Posterior vena cava (tissue), 2 donors: Measurements from ENCODE around the gene IL36B. TPM values are rescaled to one million over a fixed set of nuclear protein-coding genes. Genes with fewer than 3 reads are reported as not detected.

Experiments
- DNase-seq: peaks from one replicate; pipeline ENCODE4 v3.0.0-alpha.2; 2020; ENCODE audit warnings: low spot score
- intact Hi-C, 2 donors: fragments of 100-400 bp; cut with DNase I; formaldehyde crosslinking; loops; one replicate each; pipeline versions ENCODE4 v1.14.1 to v1.14.2; 2022 to 2023
- total RNA-seq, 2 donors: library from RNA; stranded (reverse); fragmentation: NEBNext Ultra II Directional; extraction: Animal tissue kit (Norgen Biotek cat#: 25700); gene quantifications; one replicate each; pipeline ENCODE4 v1.2.1, GENCODE V29; 2021
- donor health status: DM: yes; HTN: yes; CAD: no.
- donor health status: DM: yes; HTN: yes; CAD: no.

IL36B gene
- total RNA-seq, 2 donors from 2014 or later = not detected

DNA sequence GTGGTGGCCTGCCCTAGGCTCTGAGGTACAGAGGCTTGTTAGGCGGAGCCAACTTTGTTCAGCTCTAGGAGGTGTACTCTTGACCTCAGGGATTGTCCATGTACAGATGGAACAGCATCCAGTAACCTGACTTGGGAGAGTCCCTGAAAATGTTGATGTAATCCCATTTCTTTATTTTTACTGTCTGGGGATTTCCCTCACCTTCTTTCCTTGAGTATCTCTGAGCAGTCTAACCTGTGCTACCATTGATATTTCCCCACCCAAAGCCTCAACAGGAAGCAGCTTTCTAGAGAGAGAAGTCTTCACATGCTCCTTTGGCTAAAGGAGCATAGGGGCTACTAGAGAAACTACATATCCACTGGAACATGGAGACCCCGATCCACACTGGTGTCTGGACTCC is 37.0 kb downstream of the IL36B start:
- intact Hi-C loops = no loop called here
- DNase-seq = no peak

DNA sequence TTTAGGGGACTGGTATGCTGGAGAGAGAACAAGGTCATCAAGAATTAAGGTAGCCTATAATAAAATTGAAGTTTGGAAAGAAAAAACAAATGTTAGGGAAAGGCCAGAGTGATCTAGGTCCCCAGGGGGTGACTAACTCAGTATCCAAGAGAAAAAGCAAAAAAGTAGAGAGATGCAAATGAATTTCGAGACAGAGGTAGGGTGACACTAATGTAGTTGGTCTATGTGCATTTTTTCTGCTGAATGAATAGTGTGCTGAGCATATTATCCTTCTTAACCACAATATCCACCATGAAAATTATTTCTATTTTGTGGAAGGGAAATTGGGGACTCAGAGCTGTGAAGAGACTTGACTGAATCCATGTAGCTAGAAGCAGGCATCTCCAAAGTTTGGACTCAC is 37.6 kb downstream of the IL36B start:
- DNase-seq = no peak
- intact Hi-C loops = no loop called here

DNA sequence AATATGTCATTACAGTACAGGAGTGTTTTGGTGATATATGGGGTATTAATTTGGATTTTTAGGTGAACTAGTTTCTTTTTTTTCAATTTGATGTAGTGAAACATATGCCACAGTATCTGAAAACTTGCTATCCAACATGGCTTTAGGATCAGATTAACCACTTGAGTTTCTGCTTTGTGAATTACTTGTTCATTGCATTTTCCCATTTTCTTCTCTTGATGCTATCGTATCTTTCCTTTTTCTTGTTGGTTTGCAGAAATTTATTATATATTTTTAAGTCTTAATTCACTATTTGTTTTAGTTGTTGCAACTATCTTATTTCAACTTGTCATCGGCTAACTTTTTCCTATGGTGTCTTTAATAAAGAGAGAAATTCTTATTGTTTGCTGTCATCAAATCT is 38.6 kb downstream of the IL36B start:
- intact Hi-C loops = no loop called here
- no peak for DNase-seq

DNA sequence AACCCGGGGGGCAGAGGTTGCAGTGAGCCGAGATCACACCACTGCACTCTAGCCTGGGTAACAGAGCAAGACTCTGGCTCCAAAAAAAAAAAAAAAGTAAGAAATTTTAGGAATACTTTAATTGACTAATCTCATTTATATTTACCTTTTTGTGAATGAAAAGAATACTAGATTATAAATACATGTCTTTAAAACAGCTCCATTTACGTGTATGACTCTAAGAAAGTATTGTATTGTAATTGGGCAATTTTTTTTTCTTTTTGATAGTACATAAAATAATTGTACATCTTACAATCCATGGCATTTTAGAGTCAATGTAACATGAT is 39.4 kb downstream of the IL36B start:
- no peak for DNase-seq
- intact Hi-C loops = no loop called here

DNA sequence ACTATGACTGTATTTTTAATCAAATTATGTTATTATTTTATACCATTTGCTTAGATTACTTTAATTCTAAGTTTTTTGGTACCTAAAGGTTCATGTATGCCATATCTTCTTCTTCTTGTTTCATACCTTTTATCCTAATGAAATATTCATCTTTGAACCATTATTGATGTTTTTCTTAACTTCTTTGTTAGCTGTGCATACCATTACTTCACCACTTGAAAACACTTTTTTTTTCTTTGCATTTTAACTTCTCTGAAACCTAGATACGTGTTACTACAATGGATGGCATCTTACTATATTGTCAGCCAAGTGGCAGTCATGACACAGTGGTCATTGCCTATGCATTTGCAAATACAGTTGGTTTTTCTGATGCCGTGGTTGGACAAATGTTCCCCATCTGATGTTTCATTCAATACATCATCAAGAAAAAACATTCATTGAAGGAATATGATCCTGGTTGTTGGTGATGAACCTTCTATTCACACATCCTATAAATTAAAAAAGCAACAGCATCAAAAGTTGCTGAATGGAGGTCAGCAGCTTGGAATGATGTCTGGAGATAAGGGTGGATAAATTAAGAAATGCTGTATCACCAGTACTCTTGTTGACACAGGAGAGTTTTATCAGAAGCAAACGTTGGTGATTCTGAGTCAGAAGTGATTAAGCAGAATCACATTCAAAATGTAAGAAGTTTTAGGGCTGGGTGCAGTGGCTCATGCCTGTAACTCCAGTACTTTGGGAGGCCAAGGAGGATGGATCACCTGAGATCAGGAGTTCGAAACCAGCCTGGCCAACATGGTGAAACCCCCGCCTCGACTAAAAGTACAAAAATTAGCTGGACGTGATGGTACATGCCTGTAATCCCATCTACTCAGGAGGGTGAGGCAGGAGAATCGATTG is 40.0 kb downstream of the IL36B start:
- intact Hi-C loops = no loop called here
- DNase-seq = no peak

DNA sequence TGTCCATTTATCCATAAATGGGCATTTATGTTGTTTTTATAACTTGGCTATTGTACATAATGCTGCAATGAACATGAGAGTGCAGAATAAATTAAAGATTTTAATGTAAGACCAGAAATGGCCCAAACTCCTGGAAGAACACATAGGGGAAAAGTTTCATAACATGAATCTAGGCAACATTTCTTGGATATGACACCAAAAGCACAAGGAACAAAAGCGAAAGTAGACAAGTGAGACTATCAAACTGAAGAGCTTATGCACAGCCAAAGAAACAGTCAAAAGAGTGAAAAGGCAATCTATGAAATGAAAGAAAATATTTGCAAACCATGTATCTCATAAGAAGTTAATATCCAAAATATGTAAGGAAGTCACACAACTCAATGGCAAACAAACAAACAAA is 41.6 kb downstream of the IL36B start:
- intact Hi-C loops = no loop called here
- DNase-seq = no peak

DNA sequence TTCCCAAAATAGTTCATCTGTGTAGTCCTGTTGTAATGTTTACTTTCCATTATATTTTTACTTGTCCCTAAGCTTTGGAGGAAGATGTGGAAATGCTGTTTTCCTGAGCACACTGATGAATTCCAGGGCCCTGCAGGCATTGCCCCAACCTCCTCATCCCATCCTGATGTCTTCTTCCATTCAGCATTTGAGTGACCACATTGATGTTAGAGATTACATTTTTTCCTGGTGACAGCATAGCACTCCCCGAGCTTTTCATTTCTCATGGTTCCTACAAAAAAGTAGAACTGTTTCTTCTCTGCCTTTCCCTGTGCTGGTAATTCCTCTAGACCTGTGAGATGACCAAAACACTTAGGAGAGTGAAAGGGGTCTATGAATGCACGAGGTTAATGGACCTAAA is 42.6 kb downstream of the IL36B start:
- no peak for DNase-seq
- intact Hi-C loops = loop anchor here in 1 of 2 donors (1.0 kb wide), 1 partner anchor 9 kb away; no protein-coding TSS in a partner anchor

DNA sequence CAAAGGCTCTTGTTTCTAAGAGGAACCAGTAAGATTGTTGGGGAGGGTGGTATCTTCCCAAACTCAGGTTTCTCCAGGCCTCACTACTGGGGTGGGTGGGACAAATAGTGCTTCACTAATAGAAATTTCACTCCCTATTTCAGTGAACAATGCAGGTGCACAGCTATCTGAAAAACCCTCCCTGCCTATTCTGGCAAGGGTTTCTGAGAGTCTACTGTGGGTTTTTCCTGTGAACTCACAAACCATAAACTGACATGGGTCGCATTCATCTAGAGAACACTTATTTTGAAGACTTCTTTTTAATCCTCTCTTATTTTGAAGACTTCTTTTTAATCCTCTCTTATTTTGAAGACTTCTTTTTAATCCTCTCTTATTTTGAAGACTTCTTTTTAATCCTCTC is 43.0 kb downstream of the IL36B start:
- intact Hi-C loops = loop anchor here in 1 of 2 donors (1.0 kb wide), 1 partner anchor 10 kb away; no protein-coding TSS in a partner anchor
- DNase-seq = no peak

DNA sequence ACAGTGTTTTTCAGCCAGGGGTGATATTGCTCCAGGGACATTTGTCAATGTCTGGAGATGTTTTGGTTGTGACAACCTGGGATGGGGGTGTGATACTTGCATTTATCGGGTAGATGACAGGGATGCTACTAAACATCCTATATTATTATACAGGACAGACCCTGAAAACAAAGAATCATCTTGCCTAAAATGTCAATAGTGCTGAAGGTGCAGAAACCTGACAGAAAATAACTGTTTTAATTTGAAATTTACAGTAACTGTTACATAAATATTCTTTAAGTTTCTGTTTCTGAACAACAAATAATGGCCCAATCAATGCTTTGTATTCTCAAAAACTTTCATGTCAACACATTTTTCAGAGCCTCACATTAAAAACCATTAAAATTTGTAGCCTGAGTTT is 45.4 kb downstream of the IL36B start:
- intact Hi-C loops = no loop called here
- no peak for DNase-seq

DNA sequence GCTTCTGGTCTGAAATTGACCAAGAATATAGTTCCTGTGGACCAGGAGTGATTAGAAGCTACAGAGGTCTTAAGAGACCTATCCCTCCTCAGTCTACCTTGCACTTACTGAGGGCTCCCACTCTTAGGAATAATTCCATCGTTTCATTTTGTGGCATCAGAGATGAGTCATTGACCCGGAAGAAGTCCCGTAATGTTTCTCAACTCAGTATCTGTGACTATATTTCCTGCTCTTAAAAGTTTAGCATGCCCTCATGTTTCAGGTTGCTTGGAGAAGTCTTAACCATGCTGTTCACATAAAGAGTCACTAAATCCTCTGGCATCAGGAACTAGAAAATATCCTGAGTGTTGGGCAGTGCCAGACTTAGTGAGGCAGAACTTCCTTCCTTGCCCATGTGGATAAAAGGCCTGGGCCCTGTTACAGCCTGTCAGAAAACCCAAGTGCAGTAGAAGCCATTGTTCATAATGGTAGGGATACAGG is 47.6 kb downstream of the IL36B start, which contains the start of gene IL36A:
Gene IL36A, plus strand, starts transcription at position 430 of the 480 bp plus-strand sequence. CDS start 413 bp downstream, outside the sequence.
- intact Hi-C loops = no loop called here
- no peak for DNase-seq

DNA sequence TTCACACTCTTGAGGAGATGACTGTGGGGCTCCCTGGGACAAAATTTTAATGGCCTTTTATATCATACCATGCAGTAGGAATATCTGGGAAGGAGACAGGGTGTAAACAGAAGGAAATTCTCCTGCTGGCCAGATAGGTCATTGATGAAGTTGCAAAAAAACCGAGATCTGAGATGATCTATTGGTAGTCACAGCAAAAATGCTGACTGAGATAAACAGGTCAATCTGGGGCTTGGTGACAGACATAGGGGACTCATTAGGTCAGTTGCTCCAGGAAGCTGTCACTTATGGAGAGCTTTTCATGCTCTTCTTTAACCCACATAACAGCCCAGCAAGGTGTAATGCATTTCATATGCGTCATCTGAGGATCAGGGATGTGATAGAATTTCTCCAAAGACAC is 50.0 kb downstream of the IL36B start:
- intact Hi-C loops = no loop called here

DNA sequence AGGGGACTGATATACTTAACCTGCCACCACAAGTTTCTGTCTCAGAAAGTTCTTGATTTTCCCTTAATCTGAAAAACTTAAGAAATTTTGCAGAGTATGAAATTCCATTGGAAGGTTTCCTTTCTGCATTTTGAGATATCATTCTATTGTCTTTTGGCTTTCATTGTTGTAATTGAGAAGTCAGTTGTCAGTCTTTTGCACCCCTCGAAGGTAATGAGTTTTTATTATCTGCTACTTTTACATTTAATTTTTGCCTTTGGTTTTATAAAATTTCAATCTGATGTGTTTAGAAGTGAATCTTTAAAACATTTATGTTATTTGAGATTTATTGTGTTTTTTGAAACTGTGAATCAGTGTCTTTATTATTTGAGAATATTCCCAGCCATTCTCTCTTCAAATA is 52.2 kb downstream of the IL36B start:
- intact Hi-C loops = no loop called here
- no peak for DNase-seq

More for the DNA sequence above, 50.0 kb downstream of the IL36B start:
- DNase-seq = no peak

DNA sequence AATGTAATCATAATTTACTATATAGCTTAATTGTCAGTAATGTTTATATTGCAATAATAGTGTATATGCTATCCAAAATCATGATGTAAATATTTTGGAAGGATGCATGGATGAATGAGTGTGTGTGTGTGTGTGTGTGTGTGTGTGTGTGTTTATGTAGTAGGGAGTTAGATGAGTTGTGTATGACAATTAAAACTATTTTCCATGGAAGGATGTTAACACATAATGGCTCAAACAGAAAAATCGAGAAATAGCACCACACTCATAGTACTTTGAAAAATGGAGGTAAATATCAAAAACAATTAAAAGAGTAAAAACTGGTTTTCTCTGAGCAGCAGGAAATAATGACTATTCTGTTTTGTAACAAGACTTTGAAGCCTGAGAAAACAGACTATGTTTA is 55.5 kb downstream of the IL36B start:
- DNase-seq = no peak
- intact Hi-C loops = no loop called here

DNA sequence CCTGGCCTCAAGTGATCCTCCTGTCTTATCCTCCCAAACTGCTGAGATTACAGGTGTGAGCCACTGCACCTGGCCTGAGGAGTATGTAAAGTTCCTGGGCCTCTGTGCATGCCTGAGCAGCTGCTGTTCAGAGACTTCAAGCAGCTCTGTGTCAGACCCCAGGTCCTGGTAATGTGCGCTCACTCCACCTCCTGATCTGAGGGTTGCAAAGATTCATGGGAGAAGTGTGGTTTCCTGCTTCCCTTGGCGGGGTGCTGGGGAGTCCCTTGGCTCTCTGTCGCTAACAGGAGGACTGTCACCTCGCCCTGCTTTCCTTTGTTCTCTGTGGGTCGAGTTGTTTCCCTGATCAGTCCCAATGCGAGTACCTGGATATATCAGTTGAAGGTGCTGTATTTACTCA is 56.0 kb downstream of the IL36B start:
- DNase-seq = no peak
- intact Hi-C loops = no loop called here

DNA sequence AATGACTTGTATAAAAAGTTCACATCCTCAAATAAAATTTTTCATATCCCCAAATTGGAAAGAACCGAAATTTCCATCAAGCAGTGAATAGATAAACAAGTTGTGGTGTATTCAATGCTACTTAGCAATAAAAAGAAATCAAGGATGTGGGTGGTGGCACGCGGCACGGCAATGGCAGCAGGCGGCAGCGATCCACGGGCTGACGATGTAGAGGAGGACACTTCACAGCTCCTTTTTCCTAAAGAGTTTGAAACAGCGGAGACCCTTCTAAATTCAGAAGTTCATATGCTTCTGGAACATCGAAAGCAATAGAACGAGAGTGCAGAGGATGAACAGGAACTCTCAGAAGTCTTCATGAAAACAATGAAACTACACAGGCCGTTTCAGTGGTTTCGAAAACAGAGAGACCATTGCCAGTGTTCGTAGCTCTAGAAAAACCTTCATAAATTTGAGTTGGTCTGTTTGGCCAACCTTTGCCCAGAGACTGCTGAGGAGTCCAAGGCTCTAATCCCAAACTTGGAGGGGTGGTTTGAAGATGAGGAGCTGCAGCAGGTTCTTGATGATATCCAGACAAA is 57.2 kb downstream of the IL36B start:
- intact Hi-C loops = no loop called here
- DNase-seq = no peak

DNA sequence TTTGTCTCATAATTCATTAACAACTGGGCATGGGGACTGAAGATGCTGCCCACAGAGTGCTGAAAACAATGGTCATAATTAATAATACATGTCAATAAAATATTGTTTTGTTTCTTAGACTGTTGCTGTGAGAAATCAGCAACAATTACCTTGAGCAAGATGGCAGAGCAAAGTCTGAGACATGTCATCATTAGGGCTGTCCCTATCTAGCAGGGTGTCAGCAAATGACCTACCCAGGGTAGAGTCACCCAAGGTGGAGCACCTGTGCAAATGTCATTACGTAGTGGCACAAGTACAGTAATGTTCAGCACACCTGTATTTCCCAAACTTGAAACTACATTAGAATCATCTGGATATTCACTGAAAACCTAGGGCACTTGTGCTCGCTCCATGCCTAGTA is 58.0 kb downstream of the IL36B start:
- intact Hi-C loops = no loop called here
- no peak for DNase-seq

DNA sequence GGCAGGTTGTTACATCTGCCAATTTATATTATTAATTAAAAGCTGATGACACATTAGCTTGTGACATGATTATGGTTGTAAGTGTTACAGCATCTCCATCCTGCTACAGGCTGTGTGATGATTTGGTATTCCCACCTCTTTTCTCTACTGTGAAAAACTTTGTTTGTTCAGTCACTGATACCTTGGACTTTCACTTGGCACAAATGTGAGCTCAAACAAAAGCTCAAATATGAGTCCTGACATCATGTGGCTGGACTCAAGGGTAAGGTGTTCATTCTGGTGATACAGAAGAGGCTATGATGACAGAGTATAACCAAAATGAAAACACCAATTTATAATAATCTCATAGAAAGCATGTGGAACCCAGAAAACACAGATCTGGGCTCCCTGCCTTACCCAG is 58.8 kb downstream of the IL36B start:
- intact Hi-C loops = no loop called here
- DNase-seq = no peak

DNA sequence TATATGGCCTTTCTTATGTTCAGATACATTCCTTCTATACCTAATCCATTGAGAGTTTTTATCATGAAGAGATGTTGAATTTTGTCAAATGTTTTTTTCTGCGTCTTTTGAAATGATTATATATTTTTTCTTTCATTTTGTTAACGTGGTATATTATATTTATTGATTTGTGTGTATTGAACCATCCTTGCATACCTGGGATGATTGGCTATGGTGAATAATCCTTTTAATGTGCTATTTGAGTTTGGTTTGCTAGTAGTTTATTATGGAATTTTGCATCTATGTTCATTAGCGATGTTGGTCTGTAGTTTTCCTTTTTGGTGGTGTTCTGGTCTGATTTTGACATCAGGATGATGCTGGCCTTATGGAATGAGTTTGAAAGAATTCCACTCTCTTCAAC is 63.1 kb downstream of the IL36B start:
- intact Hi-C loops = no loop called here

DNA sequence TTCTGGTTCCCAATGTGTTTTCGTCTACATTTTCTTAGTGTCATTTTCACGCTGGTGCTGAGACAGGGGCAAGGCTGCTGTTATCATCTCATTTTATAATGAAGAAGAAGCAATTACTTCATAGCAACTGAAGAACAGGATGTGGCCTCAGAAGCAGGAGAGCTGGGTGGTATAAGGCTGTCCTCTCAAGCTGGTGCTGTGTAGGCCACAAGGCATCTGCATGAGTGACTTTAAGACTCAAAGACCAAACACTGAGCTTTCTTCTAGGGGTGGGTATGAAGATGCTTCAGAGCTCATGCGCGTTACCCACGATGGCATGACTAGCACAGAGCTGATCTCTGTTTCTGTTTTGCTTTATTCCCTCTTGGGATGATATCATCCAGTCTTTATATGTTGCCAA is 67.6 kb downstream of the IL36B start:
- intact Hi-C loops = no loop called here

More for the DNA sequence above, 63.1 kb downstream of the IL36B start:
- DNase-seq = no peak

DNA sequence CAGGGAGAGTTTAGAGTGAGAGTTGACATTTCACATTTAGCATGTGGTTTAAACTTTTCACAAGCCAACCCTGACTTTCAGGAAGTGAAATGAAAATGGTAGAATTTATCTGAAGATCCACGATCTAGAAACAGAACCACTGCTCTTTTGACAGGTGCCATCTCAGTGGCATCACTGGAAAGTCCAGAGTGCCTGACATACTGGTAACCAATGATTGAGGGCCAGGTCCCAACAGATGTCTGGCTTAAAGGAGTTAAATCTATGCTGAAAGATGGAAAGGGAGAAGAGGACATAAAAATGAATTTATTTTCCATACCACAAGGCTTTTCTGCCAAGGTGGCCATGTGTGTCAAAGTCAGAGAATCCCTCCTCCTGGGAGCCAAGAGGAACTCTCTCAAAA is 72.1 kb downstream of the IL36B start:
- no peak for DNase-seq

More for the DNA sequence above, 67.6 kb downstream of the IL36B start:
- DNase-seq = no peak

DNA sequence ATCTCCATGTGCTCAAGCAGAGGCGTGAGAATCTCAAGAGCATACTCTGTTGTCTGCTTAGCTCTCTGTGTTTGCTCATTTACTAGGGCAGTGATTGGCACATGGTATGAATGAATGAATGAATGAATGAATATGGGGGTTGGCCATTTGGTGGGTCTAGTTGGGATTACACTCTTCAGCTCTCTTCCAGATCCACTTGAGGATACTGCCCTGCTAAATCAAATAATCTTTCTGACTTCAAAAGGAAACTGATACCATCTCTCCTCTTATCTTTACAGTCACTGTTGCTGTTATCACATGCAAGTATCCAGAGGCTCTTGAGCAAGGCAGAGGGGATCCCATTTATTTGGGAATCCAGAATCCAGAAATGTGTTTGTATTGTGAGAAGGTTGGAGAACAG is 72.9 kb downstream of the IL36B start:
- no peak for DNase-seq
- intact Hi-C loops = loop anchor here in 1 of 2 donors (5.0 kb wide), 1 partner anchor 1143 kb away; no protein-coding TSS in a partner anchor

More for the DNA sequence above, 72.1 kb downstream of the IL36B start:
- intact Hi-C loops = loop anchor here in 1 of 2 donors (5.0 kb wide), 1 partner anchor 1142 kb away; no protein-coding TSS in a partner anchor
